Measurements from ENCODE around the gene PAX6. TPM values are rescaled to one million over a fixed set of nuclear protein-coding genes. Genes with fewer than 3 reads are reported as not detected.
"Not testable (repeated sequence)": the region's sequence is repeated elsewhere in the genome, so short reads cannot be mapped to it uniquely, and the experiment has no call there.

PAX6 gene
- polyA plus RNA-seq, 6 donors from 2014 or later: not detected

- not testable (repeated sequence) for H3K27ac Mint-ChIP-seq; H3K27me3 Mint-ChIP-seq; H3K4me3 Mint-ChIP-seq; ATAC-seq (ENCODE audit: low read depth in 2 of 2); DNase-seq; H3K4me1 Mint-ChIP-seq
- Mint-ChIP-seq H3K36me3 (peaks cover 8 to 10% of the 10 kb centered on the region in 2 donors), H3K9me3 (peaks cover 0 to 44% (median 42%) of the 10 kb centered on the region in 7 donors)
Measured at GRCh38 chr11:31740731-31741368, 70.3 kb downstream of the PAX6 start.

- Mint-ChIP-seq H3K27me3 (no peaks in the 10 kb centered on the region), H3K4me3 (no peak overlapping the region), H3K4me1 (no peaks in the 10 kb centered on the region), H3K36me3 (peaks cover 10 to 11% of the 10 kb centered on the region in 2 donors), H3K27ac (no peak overlapping the region), H3K9me3 (peaks cover 0 to 49% (median 47%) of the 10 kb centered on the region in 7 donors)
- DNase-seq (no peak), ATAC-seq (ENCODE audit: low read depth in 2 of 2) (no peak)
Measured at GRCh38 chr11:31740131-31740530, 71.0 kb downstream of the PAX6 start.
